HL-60/S4 treated with phorbol 12-myristate 13-acetate at 8.2 ng/mL for 4 days and 3 days (cell line): ENCODE results near the gene ANKRD13B.

Experiments used
- in situ Hi-C: fragments of 300-500 bp; cut with MboI; formaldehyde crosslinking; loops from 2 replicates; pipeline ENCODE4 v1.15.0; 2022; ENCODE audit warnings: low sequenced_read_pairs

The ANKRD13B gene

DNA sequence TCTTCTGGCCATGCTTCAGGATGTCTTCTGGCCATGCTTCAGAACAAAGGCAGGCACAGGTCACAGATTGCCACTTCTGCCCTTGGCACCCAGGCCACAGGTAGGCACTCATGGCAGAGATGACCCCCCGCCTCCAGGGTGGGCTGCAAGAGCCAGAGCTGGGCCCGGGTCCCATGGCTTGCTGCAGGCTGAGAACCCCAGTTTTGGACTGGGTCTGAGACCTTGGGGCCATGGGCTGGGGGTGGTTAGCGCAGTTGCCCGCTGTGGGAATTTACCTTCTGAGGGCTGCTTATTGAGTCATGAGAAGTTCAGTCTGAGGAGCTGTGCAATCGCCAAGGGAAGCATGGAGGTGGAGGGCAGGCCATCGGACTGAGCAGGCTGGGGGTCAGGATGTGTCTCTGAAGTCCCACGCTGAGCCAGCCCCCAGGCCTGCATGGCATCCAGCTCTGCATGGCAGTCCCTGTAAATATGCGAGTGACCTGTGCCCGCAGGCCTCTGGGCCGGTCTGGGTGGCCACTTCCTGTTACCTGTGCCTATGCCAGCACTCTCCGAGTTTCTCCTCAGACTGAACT, 1.7 kb downstream of the ANKRD13B start:
- in situ Hi-C loops = no loop called here

DNA sequence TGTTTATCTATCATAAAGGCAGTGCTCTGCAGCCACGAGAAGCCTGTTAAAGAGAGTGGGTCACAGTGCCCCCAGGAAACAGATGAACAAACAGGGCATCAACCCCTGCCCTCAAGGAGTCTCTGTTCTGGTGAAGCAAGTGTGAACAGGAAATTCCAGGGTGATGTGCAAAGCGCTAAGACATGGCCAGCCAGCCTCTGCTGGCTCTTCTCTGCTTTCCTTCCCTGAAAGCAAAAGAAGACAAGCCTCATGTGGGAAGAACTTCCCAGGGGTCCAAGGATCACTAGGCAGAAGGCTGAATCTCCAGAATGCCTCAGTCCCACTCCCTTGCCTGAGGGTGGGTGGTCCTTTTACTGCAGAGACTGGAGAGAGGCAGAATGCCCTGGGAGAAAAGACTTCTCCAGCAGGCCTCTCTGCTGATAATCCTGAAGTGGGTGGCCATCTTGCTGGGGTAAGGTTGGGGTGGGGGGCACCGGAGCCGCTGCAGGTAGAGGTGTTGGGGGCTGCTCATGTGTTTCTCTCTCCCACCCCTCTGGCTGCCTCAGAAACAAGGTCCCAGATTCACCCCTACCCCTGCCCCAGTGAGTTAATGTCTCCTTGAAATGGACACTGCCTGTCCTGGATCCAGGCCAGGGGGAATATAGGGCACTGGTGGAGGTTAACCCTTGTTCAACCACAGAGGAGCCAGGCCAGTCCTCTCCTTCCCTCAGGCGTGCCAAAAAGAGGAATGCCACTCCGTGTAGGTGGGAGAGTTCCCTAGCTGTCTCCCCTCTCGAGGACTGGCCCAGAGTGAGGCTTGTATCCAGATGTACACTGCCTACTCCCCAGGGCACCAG, 2.4 kb downstream of the ANKRD13B start:
- in situ Hi-C loops = no loop called here

DNA sequence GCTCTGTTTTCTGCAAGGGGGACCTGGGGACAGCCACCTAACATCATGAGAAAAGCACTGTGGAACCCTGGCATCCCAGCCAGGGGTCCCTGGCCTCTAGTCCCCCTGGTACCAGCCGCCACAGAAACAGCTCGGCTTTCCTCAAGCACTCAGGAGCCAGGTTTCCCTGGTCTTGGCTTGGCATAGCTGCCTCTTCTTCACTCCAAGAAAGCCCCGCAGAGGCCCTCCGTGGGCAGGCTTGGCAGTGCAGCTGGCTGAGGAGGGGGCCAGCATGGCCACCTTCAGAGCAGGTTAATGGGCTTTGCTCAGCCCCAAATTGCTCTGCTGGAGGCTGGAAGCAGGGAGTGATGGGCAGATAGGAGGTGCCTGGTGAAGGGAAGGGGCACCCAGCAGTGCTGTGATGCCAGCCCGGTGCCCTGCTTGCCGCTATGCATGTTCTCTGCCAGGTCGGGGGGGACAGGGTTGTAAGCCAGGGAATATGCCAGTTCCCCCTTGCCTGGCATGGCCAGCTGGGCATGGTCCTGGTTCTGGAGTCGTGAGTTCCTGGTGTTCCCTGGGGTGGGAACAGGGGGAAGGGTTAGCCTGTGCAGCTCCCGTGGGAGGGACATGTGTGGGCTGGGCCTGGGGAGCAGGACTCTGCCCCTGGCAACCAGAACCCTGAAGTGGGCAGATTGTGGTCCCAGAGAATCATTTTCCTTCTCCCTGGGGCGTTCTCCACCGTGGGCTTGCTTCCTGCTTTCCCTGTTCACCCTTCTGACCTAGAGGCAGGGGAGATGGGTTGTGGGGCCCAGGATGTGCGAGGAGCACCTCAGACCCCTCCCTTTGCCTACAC, 3.2 kb downstream of the ANKRD13B start:
- in situ Hi-C loops = no loop called here

DNA sequence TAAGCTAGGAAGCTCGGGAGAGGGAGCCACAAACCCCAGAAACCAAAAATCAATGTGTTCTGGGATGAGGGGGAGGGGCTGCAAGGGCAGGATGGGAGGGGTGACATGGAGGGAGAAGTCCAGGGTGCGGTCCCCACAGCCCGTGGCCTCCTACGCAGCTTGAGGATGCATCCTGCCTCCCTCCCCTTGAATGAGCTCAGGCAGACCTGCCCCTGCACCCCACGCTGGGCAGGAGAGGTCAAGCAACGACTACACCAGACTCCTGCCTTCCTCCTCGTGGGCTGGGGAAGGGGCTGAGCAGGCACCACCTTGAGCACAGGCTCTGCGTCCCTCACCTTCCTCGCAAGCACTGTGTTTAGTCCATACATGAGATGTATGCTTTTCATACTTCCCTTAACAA, 3.9 kb downstream of the ANKRD13B start:
- in situ Hi-C loops = no loop called here

DNA sequence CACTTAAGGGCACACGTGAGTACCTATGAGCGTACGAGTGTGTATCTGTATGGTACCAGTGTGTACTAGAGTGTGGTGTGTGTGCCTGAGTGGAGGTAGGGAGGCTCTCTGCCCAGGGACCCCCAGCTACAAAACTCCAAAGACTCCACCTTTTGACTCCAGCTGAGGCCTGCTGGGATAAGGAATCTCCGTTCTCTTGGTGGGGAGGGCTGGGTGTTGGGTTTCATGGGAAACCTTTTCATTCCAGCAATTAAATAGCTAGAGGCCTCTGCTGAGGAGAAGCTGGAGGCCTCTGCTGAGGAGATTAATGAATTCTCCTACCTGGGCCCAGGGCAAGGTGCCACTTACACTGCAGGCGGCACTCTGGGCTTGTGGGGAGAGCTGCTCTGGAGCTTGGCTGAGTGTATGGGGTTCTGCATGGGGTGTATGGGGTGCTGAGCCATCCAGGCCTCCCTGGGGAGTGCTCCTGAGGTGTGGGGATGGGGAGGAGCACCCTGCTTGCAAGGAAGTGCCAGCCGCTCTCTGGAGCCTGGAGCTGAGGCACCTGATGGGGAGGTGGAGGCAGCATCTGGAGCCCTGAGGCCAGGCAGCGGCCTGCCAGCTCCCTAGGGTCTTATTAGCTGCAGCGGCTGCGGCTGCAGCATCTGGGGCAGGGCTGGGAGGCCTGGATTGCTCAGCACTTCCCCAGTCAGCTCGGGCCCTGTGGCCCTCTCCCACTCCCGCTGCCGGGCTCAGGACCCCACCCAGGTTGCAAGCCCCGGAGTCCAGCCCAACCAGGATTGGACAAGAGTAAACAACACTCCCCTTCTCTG, 4.6 kb downstream of the ANKRD13B start:
- in situ Hi-C loops = no loop called here

DNA sequence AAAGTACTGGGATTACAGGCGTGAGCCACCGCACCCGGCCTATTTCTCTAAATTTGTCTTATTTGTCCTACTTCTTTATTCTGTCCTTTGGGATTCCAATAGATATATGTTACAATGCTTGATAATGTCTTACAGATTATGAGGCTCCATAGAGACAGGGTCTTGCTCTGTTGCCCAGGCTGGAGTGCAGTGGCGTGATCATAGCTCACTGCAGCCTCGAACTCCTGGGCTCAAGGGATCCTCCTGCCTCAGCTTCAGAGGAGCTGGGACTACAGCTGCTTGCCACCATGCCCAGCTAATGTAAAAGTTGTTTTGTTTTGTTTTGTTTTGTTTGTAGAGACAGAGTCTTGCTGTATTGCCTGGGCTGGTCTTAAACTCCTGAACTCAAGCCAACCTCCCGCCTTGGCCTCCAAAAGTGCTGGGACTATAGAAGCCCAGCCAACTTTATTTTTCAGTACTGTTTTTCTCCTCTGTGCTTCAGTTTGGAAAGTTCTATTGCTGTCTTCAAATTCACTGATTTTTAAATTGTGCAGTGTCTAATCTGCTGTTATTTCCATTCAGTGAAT, 10.3 kb downstream of the ANKRD13B start:
- in situ Hi-C loops = no loop called here

DNA sequence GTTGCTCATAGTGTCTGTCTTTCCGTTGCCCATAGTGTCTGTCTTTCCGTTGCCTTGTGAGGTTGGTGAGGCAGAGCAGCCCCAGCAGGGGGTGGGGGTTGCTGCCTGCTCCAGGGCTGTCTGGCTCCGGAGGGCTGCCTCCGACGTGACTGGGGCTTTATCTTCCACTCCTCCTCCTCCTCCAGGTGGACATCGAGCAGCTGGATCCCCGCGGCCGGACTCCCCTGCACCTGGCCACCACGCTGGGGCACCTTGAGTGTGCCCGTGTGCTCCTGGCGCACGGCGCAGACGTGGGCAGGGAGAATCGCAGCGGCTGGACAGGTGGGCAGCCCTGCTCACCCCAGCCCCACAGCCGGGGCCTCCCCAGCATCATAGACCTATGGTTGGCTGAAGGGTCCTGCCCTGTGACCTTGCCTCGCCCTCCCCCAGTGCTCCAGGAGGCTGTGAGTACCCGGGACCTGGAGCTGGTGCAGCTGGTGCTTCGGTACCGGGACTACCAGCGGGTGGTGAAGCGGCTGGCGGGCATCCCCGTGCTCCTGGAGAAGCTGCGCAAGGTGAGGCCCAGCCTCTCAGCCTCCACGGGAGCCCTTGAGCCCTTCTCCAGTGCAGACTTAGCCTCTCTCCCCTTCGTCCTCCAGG, 14.7 kb downstream of the ANKRD13B start:
- in situ Hi-C loops = no loop called here

DNA sequence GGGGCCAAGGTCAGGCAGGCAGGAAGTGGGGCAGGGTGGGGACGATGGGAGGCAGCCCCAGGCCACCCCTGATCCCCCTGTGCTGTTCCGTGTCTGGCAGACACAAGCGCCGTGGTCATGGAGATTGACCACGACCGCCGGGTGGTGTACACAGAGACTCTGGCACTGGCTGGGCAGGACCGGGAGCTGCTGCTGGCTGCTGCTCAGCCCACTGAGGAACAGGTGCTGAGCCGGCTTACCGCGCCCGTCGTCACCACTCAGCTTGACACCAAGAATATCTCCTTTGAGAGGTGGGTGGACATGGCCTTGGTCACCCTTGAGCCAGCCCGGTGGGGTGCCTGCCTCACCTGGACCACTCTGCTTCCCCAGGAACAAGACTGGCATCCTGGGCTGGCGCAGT, 16.1 kb downstream of the ANKRD13B start:
- in situ Hi-C loops = no loop called here

DNA sequence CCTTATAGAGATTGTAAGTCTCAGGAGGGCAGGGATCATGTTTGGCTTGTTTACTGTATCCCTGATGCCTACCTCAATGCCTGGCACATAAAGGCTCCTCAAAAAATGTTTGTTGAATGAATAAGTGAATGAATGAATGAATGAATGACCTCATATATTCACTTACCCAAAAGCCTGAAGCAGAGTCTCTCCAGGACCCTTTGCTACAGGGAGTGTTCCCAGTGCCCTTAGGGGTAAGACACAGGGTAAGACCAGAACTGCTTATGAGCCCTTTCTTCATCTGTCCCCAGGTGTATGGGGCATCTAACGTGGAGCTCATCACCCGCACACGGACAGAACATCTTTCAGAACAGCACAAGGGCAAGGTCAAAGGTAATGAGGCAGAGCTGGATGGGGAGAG, 17.5 kb downstream of the ANKRD13B start:
- in situ Hi-C loops = no loop called here

DNA sequence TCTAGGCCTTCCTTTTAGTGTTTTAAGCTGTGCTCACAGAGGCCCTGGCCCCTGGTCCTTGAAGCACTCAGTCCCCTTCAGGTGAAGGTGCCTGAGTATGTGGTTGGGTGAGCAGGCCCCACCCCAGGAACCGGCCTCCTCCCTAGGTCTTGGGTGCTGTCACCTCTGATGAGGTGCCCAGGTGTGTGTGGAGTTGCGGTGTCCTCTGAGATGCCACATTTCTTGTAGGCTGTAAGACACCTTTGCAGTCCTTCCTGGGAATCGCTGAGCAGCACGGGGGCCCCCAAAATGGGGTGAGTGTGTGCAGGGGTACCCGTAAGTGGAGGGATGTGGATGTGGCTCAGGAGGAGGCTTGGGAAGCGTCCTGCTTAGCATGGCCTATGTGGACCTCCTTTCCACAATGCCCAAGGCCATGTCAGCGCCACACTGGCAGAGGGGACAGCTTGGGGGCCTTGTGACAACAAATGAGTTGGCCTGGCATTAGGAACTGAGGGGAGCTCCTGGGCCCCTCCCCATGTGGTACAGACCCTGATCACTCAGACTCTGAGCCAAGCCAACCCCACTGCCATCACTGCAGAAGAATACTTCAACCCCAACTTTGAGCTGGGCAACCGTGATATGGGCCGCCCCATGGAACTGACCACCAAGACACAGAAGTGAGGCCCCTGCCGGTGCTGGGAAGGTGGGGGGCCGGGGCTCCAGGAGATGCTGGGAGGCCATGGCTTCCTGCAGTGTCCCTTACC, 18.6 kb downstream of the ANKRD13B start:
- in situ Hi-C loops = no loop called here

DNA sequence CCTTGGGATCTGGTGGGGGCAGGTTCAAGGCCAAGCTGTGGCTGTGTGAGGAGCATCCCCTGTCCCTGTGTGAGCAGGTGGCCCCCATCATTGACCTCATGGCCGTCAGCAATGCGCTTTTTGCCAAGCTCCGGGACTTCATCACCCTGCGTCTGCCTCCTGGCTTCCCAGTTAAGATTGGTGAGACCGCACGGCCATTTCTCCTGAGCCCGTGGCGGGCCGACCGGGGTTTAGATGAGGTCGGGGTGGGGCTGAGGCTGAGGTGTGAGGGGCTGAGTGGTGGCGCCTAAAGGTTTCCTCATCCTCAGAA, 19.1 kb downstream of the ANKRD13B start:
- in situ Hi-C loops = no loop called here

DNA sequence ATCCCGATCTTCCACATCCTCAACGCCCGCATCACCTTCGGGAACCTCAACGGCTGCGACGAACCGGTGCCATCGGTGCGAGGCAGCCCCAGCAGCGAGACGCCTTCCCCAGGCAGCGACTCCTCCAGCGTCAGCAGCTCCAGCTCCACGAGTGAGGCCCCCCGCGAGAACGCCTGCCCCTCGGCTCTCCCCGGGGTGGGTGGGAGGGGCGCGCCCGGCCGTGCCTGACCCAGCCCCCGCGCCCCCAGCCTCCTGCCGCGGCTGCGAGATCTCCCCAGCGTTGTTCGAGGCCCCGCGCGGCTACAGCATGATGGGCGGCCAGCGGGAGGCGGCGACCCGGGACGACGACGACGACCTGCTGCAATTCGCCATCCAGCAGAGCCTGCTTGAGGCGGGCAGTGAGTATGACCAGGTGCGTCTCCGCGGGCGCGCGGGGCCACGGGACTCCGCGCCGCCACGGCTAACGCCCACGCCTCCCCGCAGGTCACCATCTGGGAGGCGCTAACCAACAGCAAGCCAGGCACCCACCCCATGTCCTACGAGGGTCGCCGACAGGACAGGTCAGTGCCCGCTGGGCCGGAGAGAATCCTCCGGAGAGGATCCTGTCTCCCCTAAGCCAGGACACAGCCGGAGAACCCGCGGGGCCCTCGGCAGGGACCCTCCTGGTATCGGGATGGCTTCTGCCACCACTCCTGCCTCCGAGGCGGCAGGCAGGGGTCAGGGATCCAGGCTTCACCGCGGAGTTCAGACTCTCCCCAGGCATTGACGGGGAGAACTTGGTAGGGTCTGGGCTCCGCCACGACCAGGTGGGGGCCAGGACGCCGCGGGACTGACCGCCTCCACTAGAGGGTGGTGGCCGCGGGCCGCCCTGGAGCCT, 19.7 kb downstream of the ANKRD13B start:
- in situ Hi-C loops = no loop called here

DNA sequence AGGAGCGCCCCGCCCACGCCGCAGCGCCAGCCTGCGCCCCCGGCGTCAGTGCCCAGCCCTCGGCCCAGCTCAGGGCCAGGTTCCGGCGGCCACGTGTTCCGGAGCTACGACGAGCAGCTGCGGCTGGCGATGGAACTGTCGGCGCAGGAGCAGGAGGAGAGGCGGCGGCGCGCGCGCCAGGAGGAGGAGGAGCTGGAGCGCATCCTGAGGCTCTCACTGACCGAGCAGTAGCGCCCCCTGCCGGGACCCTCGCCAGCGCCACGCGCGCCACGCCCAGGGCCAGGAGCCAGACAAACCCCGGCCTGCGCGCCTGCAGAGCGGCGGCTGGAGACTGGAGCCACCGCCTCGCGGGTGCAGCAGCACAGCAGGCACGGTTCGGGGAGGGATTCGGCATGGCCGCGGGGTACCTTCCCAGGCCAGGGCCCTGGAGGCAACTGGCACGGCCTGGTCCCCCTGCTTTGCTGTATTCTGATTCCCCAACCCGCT, 20.5 kb downstream of the ANKRD13B start:
- in situ Hi-C loops = no loop called here

DNA sequence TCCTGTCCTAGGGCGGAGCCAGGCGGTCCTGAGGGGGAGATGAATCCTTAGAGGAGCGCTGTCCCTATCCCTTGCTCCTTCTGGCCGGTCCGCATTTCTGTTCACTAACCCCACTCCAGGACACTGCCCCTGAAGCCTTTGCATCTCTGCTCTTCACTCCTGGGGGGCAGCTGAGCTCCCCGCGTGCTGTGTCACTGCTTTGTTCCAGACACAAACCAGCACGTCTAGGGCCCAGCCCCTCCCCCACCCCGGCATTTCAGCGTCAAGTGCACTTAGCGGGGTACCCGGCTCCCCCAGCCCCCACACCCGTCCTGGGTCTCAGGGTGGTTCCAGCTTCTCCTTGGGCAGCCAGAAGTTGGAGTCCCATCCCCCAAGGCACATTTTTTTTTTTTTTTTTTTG, 20.9 kb downstream of the ANKRD13B start:
- in situ Hi-C loops = no loop called here

DNA sequence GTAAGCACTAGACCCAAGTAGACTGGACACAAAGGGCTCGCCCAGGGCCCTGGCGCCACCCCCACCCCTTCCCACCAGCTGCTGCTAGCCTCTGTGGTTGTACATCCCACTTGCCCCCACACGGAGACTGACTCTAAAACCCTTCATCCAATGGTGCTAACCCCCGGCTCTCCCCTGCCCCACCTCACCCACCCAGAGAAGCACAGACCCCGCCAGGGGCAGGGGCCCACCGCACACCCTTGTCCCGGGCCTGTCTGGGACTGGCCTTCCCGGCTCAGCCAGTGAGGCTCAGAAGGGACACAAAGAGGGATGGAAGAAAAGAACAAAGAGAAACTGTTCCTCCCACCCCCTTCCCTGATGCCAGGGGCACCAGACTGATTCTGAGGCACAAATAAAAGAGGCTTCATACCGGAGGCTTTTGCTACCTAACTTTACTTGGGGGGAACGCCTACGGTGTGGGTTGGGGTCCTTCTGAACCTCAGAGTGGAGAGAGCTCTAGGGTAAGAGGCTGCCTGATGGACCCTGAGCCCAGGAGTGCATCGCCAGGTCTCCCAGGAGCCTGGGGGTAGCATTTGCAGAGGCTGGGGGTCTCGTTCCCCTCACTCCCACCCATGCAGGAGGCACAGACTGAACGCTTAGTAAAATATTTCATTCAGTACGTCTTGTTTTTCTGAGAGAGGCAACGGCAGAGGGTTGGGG, 21.6 kb downstream of the ANKRD13B start:
- in situ Hi-C loops = no loop called here

DNA sequence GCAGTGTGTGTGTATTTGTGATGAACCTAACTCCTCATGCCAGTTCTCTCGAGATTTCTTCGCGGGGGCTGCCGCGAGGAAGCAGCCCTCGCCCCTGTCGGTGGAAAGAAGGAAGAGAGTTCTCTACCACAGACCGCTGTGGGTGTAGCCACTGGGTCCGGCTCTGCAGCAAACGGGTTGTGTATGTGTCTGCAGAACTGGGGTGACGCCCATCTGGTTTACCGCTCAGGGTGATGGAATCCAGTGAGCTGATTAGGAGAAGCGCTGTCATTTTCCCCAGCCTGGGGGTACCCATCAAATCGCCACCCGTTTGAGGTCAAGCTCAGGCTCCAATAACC, 22.1 kb downstream of the ANKRD13B start:
- in situ Hi-C loops = no loop called here

DNA sequence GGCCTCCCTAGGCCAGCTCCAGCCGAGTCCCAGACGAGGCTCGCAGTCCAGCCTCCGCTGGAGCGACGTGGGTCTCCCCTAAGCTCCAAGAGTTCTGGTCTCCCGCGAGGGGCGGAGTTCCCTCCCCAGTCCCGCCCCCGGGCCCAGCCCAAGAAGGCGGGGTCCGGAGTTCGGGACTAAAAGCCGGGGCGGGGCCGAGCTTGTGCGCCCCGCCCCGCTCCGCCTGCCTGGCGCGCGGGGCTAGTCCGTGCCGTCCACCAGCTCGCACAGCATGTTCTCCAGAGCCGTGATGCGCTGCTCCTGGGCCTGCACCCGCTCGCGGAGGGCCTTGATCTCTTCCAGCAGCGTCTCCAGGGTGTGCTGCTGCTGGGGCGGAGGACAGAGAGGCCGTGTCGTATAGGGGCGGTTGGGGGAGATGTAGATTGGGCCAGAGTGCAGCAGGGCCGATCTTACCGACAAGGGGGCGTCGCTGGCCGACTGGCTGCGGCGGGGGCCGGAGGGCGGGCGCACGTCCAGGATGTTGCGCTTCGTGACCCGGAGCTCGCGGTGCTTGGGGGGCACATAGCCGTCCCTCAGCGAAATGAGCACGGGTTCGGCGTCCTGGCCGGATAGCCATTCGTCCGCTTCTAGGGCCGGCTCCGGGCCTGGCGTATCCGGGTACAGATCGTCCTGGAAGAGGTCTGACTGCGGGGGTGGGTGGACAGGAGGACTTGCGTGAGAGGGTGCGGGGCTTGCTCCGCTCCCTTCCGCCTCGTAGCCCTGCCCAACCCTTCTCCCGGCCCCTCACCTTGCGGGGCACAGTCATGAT, 22.8 kb downstream of the ANKRD13B start:
- in situ Hi-C loops = no loop called here
